Measurements from ENCODE around the gene TXNRD2. TPM values are rescaled to one million over a fixed set of nuclear protein-coding genes. Genes with fewer than 3 reads are reported as not detected.

Gene TXNRD2
- total RNA-seq, 1 donor from 2014 or later = 23.0 TPM

GRCh38 chr22:19901577-19902244, 39.9 kb downstream of the TXNRD2 start:
- DNase-seq (ENCODE audit: low spot score) = no peak
- no peak for TF ChIP-seq CTCF (IDR thresholded peaks at IDR 0.05; ENCODE audit: unreplicated experiment)
- Mint-ChIP-seq H3K9me3 (ENCODE audit: unreplicated experiment) (no peaks in the 10 kb centered on the region), H3K27ac (ENCODE audit: unreplicated experiment) (no peak overlapping the region), H3K4me1 (ENCODE audit: unreplicated experiment) (no peaks in the 10 kb centered on the region), H3K27me3 (ENCODE audit: unreplicated experiment) (peaks cover 5% of the 10 kb centered on the region), H3K36me3 (ENCODE audit: low read depth, unreplicated experiment) (peaks cover 7% of the 10 kb centered on the region), H3K4me3 (ENCODE audit: unreplicated experiment) (no peak overlapping the region)

- Mint-ChIP-seq H3K9me3 (ENCODE audit: unreplicated experiment) (no peaks in the 10 kb centered on the region), H3K36me3 (ENCODE audit: low read depth, unreplicated experiment) (peaks cover 8% of the 10 kb centered on the region), H3K27me3 (ENCODE audit: unreplicated experiment) (peaks cover 3% of the 10 kb centered on the region), H3K4me1 (ENCODE audit: unreplicated experiment) (no peaks in the 10 kb centered on the region), H3K27ac (ENCODE audit: unreplicated experiment) (no peak overlapping the region), H3K4me3 (ENCODE audit: unreplicated experiment) (no peak overlapping the region)
- no peak for TF ChIP-seq CTCF (IDR thresholded peaks at IDR 0.05; ENCODE audit: unreplicated experiment)
- no peak for DNase-seq (ENCODE audit: low spot score)
Observed at GRCh38 chr22:19900707-19901436, 40.7 kb downstream of the TXNRD2 start.

GRCh38 chr22:19898831-19899567, 42.6 kb downstream of the TXNRD2 start:
- peaks cover 3% of the 10 kb centered on the region for H3K27me3 Mint-ChIP-seq (ENCODE audit: unreplicated experiment)
- H3K27ac Mint-ChIP-seq (ENCODE audit: unreplicated experiment) = no peak overlapping the region
- H3K36me3 Mint-ChIP-seq (ENCODE audit: low read depth, unreplicated experiment) = peaks cover 8% of the 10 kb centered on the region
- TF ChIP-seq CTCF (IDR thresholded peaks at IDR 0.05; ENCODE audit: unreplicated experiment) = no peak
- H3K4me3 Mint-ChIP-seq (ENCODE audit: unreplicated experiment) = no peak overlapping the region
- DNase-seq (ENCODE audit: low spot score) = no peak
- peaks cover 2% of the 10 kb centered on the region for H3K4me1 Mint-ChIP-seq (ENCODE audit: unreplicated experiment)
- no peaks in the 10 kb centered on the region for H3K9me3 Mint-ChIP-seq (ENCODE audit: unreplicated experiment)

- no peak for TF ChIP-seq CTCF (IDR thresholded peaks at IDR 0.05; ENCODE audit: unreplicated experiment)
- H3K4me3 Mint-ChIP-seq (ENCODE audit: unreplicated experiment) = no peak overlapping the region
- peaks cover 4% of the 10 kb centered on the region for H3K27me3 Mint-ChIP-seq (ENCODE audit: unreplicated experiment)
- no peaks in the 10 kb centered on the region for H3K9me3 Mint-ChIP-seq (ENCODE audit: unreplicated experiment)
- H3K36me3 Mint-ChIP-seq (ENCODE audit: low read depth, unreplicated experiment) = peaks cover 8% of the 10 kb centered on the region
- no peak for DNase-seq (ENCODE audit: low spot score)
- H3K27ac Mint-ChIP-seq (ENCODE audit: unreplicated experiment) = no peak overlapping the region
- H3K4me1 Mint-ChIP-seq (ENCODE audit: unreplicated experiment) = peaks cover 6% of the 10 kb centered on the region
Observed at GRCh38 chr22:19898145-19898544, 43.5 kb downstream of the TXNRD2 start.

All from endothelial cell (in vitro differentiated cells).